ENCODE data around the gene ZDHHC13. TPM values are rescaled to one million over a fixed set of nuclear protein-coding genes. Genes with fewer than 3 reads are reported as not detected.

ZDHHC13 gene
- total RNA-seq, 1 experiment from 2014 or later, result 35.5 TPM

DNA sequence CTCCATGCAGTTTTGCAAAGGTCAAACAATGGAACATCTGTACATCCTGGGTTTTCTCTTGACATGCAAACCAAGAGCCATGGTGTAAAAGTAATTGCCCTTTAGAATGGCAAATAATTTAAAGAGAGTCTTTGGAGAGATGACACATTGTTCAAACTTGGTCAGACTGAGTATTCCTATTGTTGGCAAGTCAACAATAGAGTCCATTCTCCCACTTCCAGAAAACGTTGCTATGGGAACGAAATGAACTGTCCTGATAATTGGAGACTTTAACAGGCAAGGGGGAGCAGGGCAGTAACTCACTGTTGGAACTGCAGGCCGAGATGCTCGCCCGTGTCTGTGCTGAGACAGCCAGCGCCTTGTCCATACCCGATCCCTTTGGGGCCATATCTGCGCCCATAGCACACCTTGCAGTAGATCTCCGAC, 70.9 kb downstream of the ZDHHC13 start:
- no peak overlapping the region for H2AFZ ChIP-seq

DNA sequence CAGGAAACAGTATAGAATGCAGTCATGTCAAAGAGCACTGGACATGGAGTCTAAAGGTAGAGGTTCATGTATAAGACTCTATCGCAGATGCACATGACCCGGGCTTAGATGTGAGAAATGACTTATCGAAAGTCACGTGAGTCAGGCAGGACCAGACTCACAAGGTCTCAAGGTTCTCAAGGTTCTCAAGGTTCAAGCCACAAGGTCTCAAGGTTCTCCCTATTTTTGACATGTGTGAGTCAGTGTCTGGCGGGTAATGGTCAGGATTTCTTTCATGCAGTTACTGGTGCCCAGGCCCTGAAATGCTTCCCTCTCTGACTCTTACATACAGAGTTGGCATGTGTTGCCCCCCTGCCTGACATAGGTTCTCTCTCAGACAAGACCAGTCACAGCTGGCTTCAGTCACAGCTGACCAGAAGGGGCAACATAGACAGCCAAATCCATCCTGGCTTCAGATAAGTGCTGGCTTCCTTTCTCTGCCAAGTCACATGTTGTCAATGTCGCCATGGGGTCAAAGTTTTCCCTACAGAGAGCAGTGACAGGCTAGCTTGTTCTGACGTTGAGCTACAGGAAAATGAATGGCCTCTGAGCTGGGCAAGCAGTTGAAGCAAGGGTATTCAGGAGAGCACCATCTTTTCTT, 74.7 kb downstream of the ZDHHC13 start:
- H3K79me2 ChIP-seq (ENCODE audit: low read depth), result no peaks in the 10 kb centered on the region
- no peaks in the 10 kb centered on the region for H3K36me3 ChIP-seq (ENCODE audit: low read depth)
- no peaks in the 10 kb centered on the region for H3K27me3 ChIP-seq (ENCODE audit: insufficient read depth, low read depth)
- no peak for TF ChIP-seq EZH2 (IDR thresholded peaks at IDR 0.05; ENCODE audit: low read depth)
- TF ChIP-seq, protein P1, sequence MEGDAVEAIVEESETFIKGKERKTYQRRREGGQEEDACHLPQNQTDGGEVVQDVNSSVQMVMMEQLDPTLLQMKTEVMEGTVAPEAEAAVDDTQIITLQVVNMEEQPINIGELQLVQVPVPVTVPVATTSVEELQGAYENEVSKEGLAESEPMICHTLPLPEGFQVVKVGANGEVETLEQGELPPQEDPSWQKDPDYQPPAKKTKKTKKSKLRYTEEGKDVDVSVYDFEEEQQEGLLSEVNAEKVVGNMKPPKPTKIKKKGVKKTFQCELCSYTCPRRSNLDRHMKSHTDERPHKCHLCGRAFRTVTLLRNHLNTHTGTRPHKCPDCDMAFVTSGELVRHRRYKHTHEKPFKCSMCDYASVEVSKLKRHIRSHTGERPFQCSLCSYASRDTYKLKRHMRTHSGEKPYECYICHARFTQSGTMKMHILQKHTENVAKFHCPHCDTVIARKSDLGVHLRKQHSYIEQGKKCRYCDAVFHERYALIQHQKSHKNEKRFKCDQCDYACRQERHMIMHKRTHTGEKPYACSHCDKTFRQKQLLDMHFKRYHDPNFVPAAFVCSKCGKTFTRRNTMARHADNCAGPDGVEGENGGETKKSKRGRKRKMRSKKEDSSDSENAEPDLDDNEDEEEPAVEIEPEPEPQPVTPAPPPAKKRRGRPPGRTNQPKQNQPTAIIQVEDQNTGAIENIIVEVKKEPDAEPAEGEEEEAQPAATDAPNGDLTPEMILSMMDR (conservative IDR thresholded peaks at IDR 0.05), result no peak
- no peaks in the 10 kb centered on the region for H4K20me1 ChIP-seq (ENCODE audit: insufficient read depth)
- H3F3A ChIP-seq (ENCODE audit: insufficient read depth, low read depth), result no peaks in the 10 kb centered on the region; the same call in 1 of the 2 replicates
- no peak for DNase-seq
- ChIA-PET POLR2A (ENCODE audit: unreplicated experiment) (no interaction called here), CTCF (no interaction called here)
- no TSS peak for BruUV-seq (replicated peaks)
- H3K4me1 ChIP-seq (replicated peaks; ENCODE audit: insufficient read depth), result no peaks in the 10 kb centered on the region
- no peaks in the 10 kb centered on the region for H3K9me3 ChIP-seq (ENCODE audit: insufficient read depth, low read depth)
- H3K9me2 ChIP-seq (ENCODE audit: insufficient read depth), result no peaks in the 10 kb centered on the region
- no peak overlapping the region for H3K4me2 ChIP-seq
- no peak overlapping the region for H3K27ac ChIP-seq
- intact Hi-C loops (cut with micrococcal nuclease; ENCODE audit: unreplicated experiment), result no loop called here
- H2AFZ ChIP-seq, result no peak overlapping the region
- H3K4me3 ChIP-seq, result no peak overlapping the region

More for the DNA sequence above, 70.9 kb downstream of the ZDHHC13 start:
- no peaks in the 10 kb centered on the region for H4K20me1 ChIP-seq (ENCODE audit: insufficient read depth)
- no peak overlapping the region for H3K4me3 ChIP-seq
- H3K36me3 ChIP-seq (ENCODE audit: low read depth), result no peaks in the 10 kb centered on the region
- no peaks in the 10 kb centered on the region for H3K9me2 ChIP-seq (ENCODE audit: insufficient read depth)
- ChIA-PET POLR2A (ENCODE audit: unreplicated experiment) (no interaction called here), CTCF (no interaction called here)
- BruUV-seq (replicated peaks), result no TSS peak
- no peaks in the 10 kb centered on the region for H3K27me3 ChIP-seq (ENCODE audit: insufficient read depth, low read depth)
- H3K27ac ChIP-seq, result no peak overlapping the region
- intact Hi-C loops (cut with micrococcal nuclease; ENCODE audit: unreplicated experiment), result no loop called here
- H3K79me2 ChIP-seq (ENCODE audit: low read depth), result no peaks in the 10 kb centered on the region
- H3K9me3 ChIP-seq (ENCODE audit: insufficient read depth, low read depth), result no peaks in the 10 kb centered on the region
- H3F3A ChIP-seq (ENCODE audit: insufficient read depth, low read depth), result no peaks in the 10 kb centered on the region
- DNase-seq, result no peak
- TF ChIP-seq, protein P1 (conservative IDR thresholded peaks at IDR 0.05), result no peak
- no peak for TF ChIP-seq EZH2 (IDR thresholded peaks at IDR 0.05; ENCODE audit: low read depth)
- H3K4me2 ChIP-seq, result no peak overlapping the region
- no peaks in the 10 kb centered on the region for H3K4me1 ChIP-seq (replicated peaks; ENCODE audit: insufficient read depth)

DNA sequence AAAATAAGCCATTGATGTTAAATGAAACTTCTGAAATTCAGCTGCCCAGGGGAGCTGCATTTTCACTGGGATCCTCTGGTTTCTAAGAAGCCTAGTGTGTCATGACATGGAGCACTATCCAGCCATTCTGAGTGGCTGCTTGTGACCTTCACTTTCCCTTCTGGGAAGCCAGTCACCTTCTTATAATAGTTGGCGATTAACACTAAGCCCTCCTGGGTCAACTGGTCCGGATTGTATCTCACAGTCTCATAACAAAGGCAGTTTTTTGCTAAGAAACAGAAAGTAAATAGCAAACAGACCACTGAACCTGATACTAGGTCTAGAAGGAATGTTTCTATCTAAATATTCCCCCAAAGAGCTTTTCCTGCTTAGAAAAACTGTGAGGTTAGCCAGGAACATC, 76.9 kb downstream of the ZDHHC13 start:
- Histone ChIP-seq H3K4me1 (replicated peaks; ENCODE audit: insufficient read depth) (no peaks in the 10 kb centered on the region), H3K9me2 (ENCODE audit: insufficient read depth) (no peaks in the 10 kb centered on the region), H3K4me3 (no peak overlapping the region), H4K20me1 (ENCODE audit: insufficient read depth) (no peaks in the 10 kb centered on the region), H3K36me3 (ENCODE audit: low read depth) (no peaks in the 10 kb centered on the region), H3K79me2 (ENCODE audit: low read depth) (no peaks in the 10 kb centered on the region), H3F3A (ENCODE audit: insufficient read depth, low read depth) (no peaks in the 10 kb centered on the region; the same call in 1 of the 2 replicates), H3K4me2 (no peak overlapping the region), H3K27me3 (ENCODE audit: insufficient read depth, low read depth) (no peaks in the 10 kb centered on the region), H2AFZ (no peak overlapping the region), H3K9me3 (ENCODE audit: insufficient read depth, low read depth) (no peaks in the 10 kb centered on the region), H3K27ac (no peak overlapping the region)
- ChIA-PET POLR2A (ENCODE audit: unreplicated experiment) (no interaction called here), CTCF (interaction anchor here (0.6 kb wide), 1 partner anchor 122 kb away, joined by 3 read pairs; no protein-coding TSS in a partner anchor)
- no peak for DNase-seq
- intact Hi-C loops (cut with micrococcal nuclease; ENCODE audit: unreplicated experiment), result no loop called here
- no TSS peak for BruUV-seq (replicated peaks)
- TF ChIP-seq EZH2 (IDR thresholded peaks at IDR 0.05; ENCODE audit: low read depth), result no peak
- TF ChIP-seq, protein P1 (conservative IDR thresholded peaks at IDR 0.05), result no peak

Data from PC-9 (cell line).